ENCODE results near the gene MASP2. TPM values are rescaled to one million over a fixed set of nuclear protein-coding genes. Genes with fewer than 3 reads are reported as not detected.

The MASP2 gene
- total RNA-seq, 1 experiment from 2014 or later: 0.25 TPM

GRCh38 chr1:11042995-11043874 lies 3.8 kb downstream of the MASP2 start:
- RAD21 ChIA-PET (ENCODE audit: low non-redundant PET in 1 of 2, low total read pairs in 2 of 2, uncharacterized antibody in 2 of 2, unreplicated experiment in 2 of 2): interaction anchor here in 1 of 2 experiments (0.6 kb wide), 1 partner anchor 848 kb away, joined by 3 read pairs; no protein-coding TSS in a partner anchor
- H3K79me2 ChIP-seq (ENCODE audit: insufficient read depth, low read length): no peaks in the 10 kb centered on the region
- H3K4me1 ChIP-seq (ENCODE audit: control insufficient read depth in 1 of 2, insufficient read depth in 2 of 2, low read length in 2 of 2): no peaks in the 10 kb centered on the region
- no peaks in the 10 kb centered on the region for H3K9me2 ChIP-seq (ENCODE audit: insufficient read depth)
- H3K27ac ChIP-seq (ENCODE audit: low read depth, low read length): no peak overlapping the region
- TF ChIP-seq YY1 (IDR thresholded peaks at IDR 0.05; ENCODE audit: extremely low read depth, insufficient replicate concordance, low read depth, low read length) (no peak), SP1 (IDR thresholded peaks at IDR 0.05; ENCODE audit: low read depth) (no peak), EZH2phosphoT487 (IDR thresholded peaks at IDR 0.05; ENCODE audit: borderline replicate concordance) (no peak), POLR2AphosphoS5 (IDR thresholded peaks at IDR 0.05; ENCODE audit: low read depth, low read length) (no peak), SIN3A (IDR thresholded peaks at IDR 0.05; ENCODE audit: low read depth) (no peak), EZH2 (IDR thresholded peaks at IDR 0.05) (no peak), ELF1 (IDR thresholded peaks at IDR 0.05; ENCODE audit: borderline replicate concordance, low read depth) (no peak), CEBPB (IDR thresholded peaks at IDR 0.05; ENCODE audit: low read depth) (no peak), REST (IDR thresholded peaks at IDR 0.05; ENCODE audit: low read depth) (no peak), EGR1 (IDR thresholded peaks at IDR 0.05; ENCODE audit: low read depth) (no peak), CBX3 (IDR thresholded peaks at IDR 0.05; ENCODE audit: low read depth) (no peak), POLR2A (IDR thresholded peaks at IDR 0.05; ENCODE audit: borderline replicate concordance, extremely low read depth, insufficient read depth, insufficient read length) (no peak), FOSL1 (IDR thresholded peaks at IDR 0.05; ENCODE audit: low read depth) (no peak)
- no TSS peak for BruUV-seq (replicated peaks)
- POLR2A ChIA-PET: no interaction called here
- CTCF ChIA-PET: no interaction called here
- H3K4me2 ChIP-seq (ENCODE audit: low read length): no peak overlapping the region
- H2AFZ ChIP-seq (ENCODE audit: low read depth, low read length, poor library complexity, severe bottlenecking): no peak overlapping the region
- no peaks in the 10 kb centered on the region for H3K27me3 ChIP-seq (ENCODE audit: insufficient read depth, low read length)
- H3K9ac ChIP-seq (ENCODE audit: low read length): no peak overlapping the region
- no peak overlapping the region for H3K4me3 ChIP-seq (replicated peaks in 1 of 2; ENCODE audit: low read depth in 1 of 2, low read length in 2 of 2)
- intact Hi-C loops (cut with micrococcal nuclease): no loop called here
- no peak for ATAC-seq
- no peaks in the 10 kb centered on the region for H3K36me3 ChIP-seq (ENCODE audit: control insufficient read depth in 1 of 2, insufficient read depth in 2 of 2, low read length in 2 of 2)
- no peaks in the 10 kb centered on the region for H3K9me3 ChIP-seq (ENCODE audit: control insufficient read depth in 1 of 2, insufficient read depth in 1 of 2, low read depth in 1 of 2, low read length in 2 of 2)
- DNase-seq (ENCODE audit: low read depth, low spot score): no peak
- H4K20me1 ChIP-seq (ENCODE audit: insufficient read depth): no peaks in the 10 kb centered on the region
